ENCODE data around the gene HNF1B. TPM values are rescaled to one million over a fixed set of nuclear protein-coding genes. Genes with fewer than 3 reads are reported as not detected.

Gene HNF1B
- total RNA-seq, 6 donors from 2014 or later: 14.4 to 31.4 (median 16.0) TPM

GRCh38 chr17:37762666-37763065, 17.8 kb upstream of the HNF1B start:
- DNase-seq (no peak), ATAC-seq (ENCODE audit: low FRiP score in 2 of 2) (no peak)
- Histone ChIP-seq H3K4me1 (no peaks in the 10 kb centered on the region), H3K4me3 (no peak overlapping the region), H3K27ac (no peak overlapping the region), H3K9me3 (no peaks in the 10 kb centered on the region), H3K27me3 (no peaks in the 10 kb centered on the region), H3K36me3 (no peaks in the 10 kb centered on the region)
- WGBS, 2 donors: 53 to 57% methylated on average over 7 of the region's 7 CpGs
- no peak for TF ChIP-seq POLR2AphosphoS5 (IDR thresholded peaks at IDR 0.05)
- no peak for TF ChIP-seq EP300 (IDR thresholded peaks at IDR 0.05)
- TF ChIP-seq POLR2A (IDR thresholded peaks at IDR 0.05): no peak
- no peak for TF ChIP-seq CTCF (IDR thresholded peaks at IDR 0.05)

- Histone ChIP-seq H3K4me3 (no peak overlapping the region), H3K4me1 (no peaks in the 10 kb centered on the region), H3K9me3 (no peaks in the 10 kb centered on the region), H3K27me3 (no peaks in the 10 kb centered on the region), H3K27ac (no peak overlapping the region), H3K36me3 (no peaks in the 10 kb centered on the region)
- no peak for ATAC-seq (ENCODE audit: low FRiP score in 2 of 2)
- WGBS, 2 donors: 91 to 92% methylated on average over 4 of the region's 4 CpGs
- DNase-seq: no peak
- TF ChIP-seq POLR2A (IDR thresholded peaks at IDR 0.05) (no peak), EP300 (IDR thresholded peaks at IDR 0.05) (no peak)
Observed at GRCh38 chr17:37761961-37762360, 17.1 kb upstream of the HNF1B start.

GRCh38 chr17:37761059-37761458, 16.2 kb upstream of the HNF1B start:
- Histone ChIP-seq H3K27ac (no peak overlapping the region), H3K36me3 (no peaks in the 10 kb centered on the region), H3K4me3 (no peak overlapping the region), H3K27me3 (no peaks in the 10 kb centered on the region), H3K4me1 (no peaks in the 10 kb centered on the region), H3K9me3 (no peaks in the 10 kb centered on the region)
- no peak for ATAC-seq (ENCODE audit: low FRiP score in 2 of 2)
- WGBS, 2 donors: 37 to 55% methylated on average over 7 of the region's 7 CpGs
- DNase-seq: no peak
- TF ChIP-seq POLR2A (IDR thresholded peaks at IDR 0.05) (no peak), POLR2AphosphoS5 (IDR thresholded peaks at IDR 0.05) (no peak), CTCF (IDR thresholded peaks at IDR 0.05) (no peak), EP300 (IDR thresholded peaks at IDR 0.05) (no peak)

- no peaks in the 10 kb centered on the region for H3K9me3 ChIP-seq
- no peaks in the 10 kb centered on the region for H3K36me3 ChIP-seq
- H3K4me1 ChIP-seq: no peaks in the 10 kb centered on the region
- H3K27me3 ChIP-seq: no peaks in the 10 kb centered on the region
- H3K4me3 ChIP-seq: no peak overlapping the region
- peak in 1 of 2 donors; percentile 22 for DNase-seq
- peak; percentile 28 to 35 for ATAC-seq (ENCODE audit: low FRiP score in 2 of 2)
- TF ChIP-seq POLR2AphosphoS5 (IDR thresholded peaks at IDR 0.05) (no peak), CTCF (IDR thresholded peaks at IDR 0.05) (no peak), EP300 (IDR thresholded peaks at IDR 0.05) (no peak), POLR2A (IDR thresholded peaks at IDR 0.05) (no peak)
- WGBS, 2 donors: 55 to 69% methylated on average over 5 of the region's 5 CpGs
- H3K27ac ChIP-seq: no peak overlapping the region
Observed at GRCh38 chr17:37759014-37759637, 14.3 kb upstream of the HNF1B start.

GRCh38 chr17:37756051-37756450, 11.2 kb upstream of the HNF1B start:
- Histone ChIP-seq H3K36me3 (no peaks in the 10 kb centered on the region), H3K4me1 (no peaks in the 10 kb centered on the region), H3K27me3 (no peaks in the 10 kb centered on the region), H3K27ac (no peak overlapping the region), H3K4me3 (no peak overlapping the region), H3K9me3 (no peaks in the 10 kb centered on the region)
- no peak for ATAC-seq (ENCODE audit: low FRiP score in 2 of 2)
- DNase-seq: no peak
- TF ChIP-seq CTCF (IDR thresholded peaks at IDR 0.05) (no peak), POLR2AphosphoS5 (IDR thresholded peaks at IDR 0.05) (no peak), EP300 (IDR thresholded peaks at IDR 0.05) (no peak), POLR2A (IDR thresholded peaks at IDR 0.05) (no peak)
- 65% methylated on average over 3 of the region's 3 CpGs for WGBS, 2 donors
